Stomach (tissue), 4 donors: ENCODE data around the gene UGP2.

Experiments
- CTCF ChIP-seq, 7 experiments: fragments of 450-650 bp in 4 of 7; fragments of 200-600 bp in 3 of 7; sonication (generic) in 3 of 7; IDR thresholded peaks; one replicate each; pipeline ENCODE4 v1.5.1; 2016 to 2019; ENCODE audit warnings: antibody characterized with exemption in 7 of 7, control low read depth in 2 of 7, mild to moderate bottlenecking in 1 of 7
- POLR2AphosphoS5 ChIP-seq, 3 donors: sonication (generic); formaldehyde crosslinking; IDR thresholded peaks; one replicate each; pipeline ENCODE4 v1.6.1; 2016; ENCODE audit warnings: antibody characterized with exemption in 3 of 3

- no peak for TF ChIP-seq CTCF (IDR thresholded peaks at IDR 0.05)
- no peak for TF ChIP-seq POLR2AphosphoS5 (IDR thresholded peaks at IDR 0.05)
These were observed 60.5 kb downstream of the UGP2 start for GRCh38 chr2:63902149-63902548.
